ENCODE measurements around the gene NHS.

DNA sequence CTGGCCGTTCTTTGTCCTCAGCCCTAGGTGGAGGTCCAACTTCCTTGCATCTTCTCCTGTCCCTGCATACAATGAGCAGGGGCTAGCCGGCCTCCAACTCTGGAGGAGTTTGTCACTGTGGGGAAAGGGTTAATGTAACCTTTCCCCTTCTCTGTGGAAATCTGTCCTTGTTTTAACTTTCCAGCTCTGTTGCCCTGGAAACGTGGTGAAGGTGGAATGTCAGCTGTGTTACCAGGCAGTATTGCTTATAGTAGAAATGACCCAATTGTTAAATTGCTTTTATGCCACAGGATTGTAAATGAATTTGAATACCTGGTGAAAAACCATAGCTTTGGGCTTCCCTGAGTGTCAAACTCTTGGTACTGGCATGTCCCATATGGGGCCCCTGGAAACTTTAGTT is 230.7 kb downstream of the NHS start:
- TF ChIP-seq, protein P1, sequence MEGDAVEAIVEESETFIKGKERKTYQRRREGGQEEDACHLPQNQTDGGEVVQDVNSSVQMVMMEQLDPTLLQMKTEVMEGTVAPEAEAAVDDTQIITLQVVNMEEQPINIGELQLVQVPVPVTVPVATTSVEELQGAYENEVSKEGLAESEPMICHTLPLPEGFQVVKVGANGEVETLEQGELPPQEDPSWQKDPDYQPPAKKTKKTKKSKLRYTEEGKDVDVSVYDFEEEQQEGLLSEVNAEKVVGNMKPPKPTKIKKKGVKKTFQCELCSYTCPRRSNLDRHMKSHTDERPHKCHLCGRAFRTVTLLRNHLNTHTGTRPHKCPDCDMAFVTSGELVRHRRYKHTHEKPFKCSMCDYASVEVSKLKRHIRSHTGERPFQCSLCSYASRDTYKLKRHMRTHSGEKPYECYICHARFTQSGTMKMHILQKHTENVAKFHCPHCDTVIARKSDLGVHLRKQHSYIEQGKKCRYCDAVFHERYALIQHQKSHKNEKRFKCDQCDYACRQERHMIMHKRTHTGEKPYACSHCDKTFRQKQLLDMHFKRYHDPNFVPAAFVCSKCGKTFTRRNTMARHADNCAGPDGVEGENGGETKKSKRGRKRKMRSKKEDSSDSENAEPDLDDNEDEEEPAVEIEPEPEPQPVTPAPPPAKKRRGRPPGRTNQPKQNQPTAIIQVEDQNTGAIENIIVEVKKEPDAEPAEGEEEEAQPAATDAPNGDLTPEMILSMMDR (IDR thresholded peaks at IDR 0.05): no peak
- TF ChIP-seq POLR2A (IDR thresholded peaks at IDR 0.05): no peak
- TF ChIP-seq EP300 (IDR thresholded peaks at IDR 0.05): no peak
- TF ChIP-seq POLR2AphosphoS5 (IDR thresholded peaks at IDR 0.05): no peak
